ENCODE measurements around the gene GRB14.
"Not testable (repeated sequence)": the region's sequence is repeated elsewhere in the genome, so short reads cannot be mapped to it uniquely, and the experiment has no call there.

The GRB14 gene

GRCh38 chr2:164485541-164485940 is 135.7 kb downstream of the GRB14 start:
- no peak for DNase-seq

- no peak for DNase-seq
These were observed 141.8 kb downstream of the GRB14 start for GRCh38 chr2:164479460-164479859.

- DNase-seq = no peak
These were observed 143.1 kb downstream of the GRB14 start for GRCh38 chr2:164478205-164478604.

- DNase-seq = no peak
These were observed 146.4 kb downstream of the GRB14 start for GRCh38 chr2:164474873-164475272.

GRCh38 chr2:164473021-164473420 is 148.3 kb downstream of the GRB14 start:
- DNase-seq = no peak

GRCh38 chr2:164465047-164465446 is 156.2 kb downstream of the GRB14 start:
- not testable (repeated sequence) for DNase-seq

GRCh38 chr2:164464376-164464775 is 156.9 kb downstream of the GRB14 start:
- no peak for DNase-seq

GRCh38 chr2:164458792-164459191 is 162.5 kb downstream of the GRB14 start:
- no peak for DNase-seq

- DNase-seq = no peak
These were observed 164.0 kb downstream of the GRB14 start for GRCh38 chr2:164457271-164457670.

- DNase-seq = peak; percentile 63
These were observed 164.7 kb downstream of the GRB14 start for GRCh38 chr2:164456619-164457018.

- no peak for DNase-seq
These were observed 167.5 kb downstream of the GRB14 start for GRCh38 chr2:164453656-164454305.

- no peak for DNase-seq
These were observed 171.0 kb downstream of the GRB14 start for GRCh38 chr2:164450278-164450677.

- no peak for DNase-seq
These were observed 171.6 kb downstream of the GRB14 start for GRCh38 chr2:164449706-164450105.

- no peak for DNase-seq
These were observed 173.6 kb downstream of the GRB14 start for GRCh38 chr2:164447660-164448059.
